ENCODE data around the gene NDE1.
"Not testable (repeated sequence)": the region's sequence is repeated elsewhere in the genome, so short reads cannot be mapped to it uniquely, and the experiment has no call there.

NDE1 gene

DNA sequence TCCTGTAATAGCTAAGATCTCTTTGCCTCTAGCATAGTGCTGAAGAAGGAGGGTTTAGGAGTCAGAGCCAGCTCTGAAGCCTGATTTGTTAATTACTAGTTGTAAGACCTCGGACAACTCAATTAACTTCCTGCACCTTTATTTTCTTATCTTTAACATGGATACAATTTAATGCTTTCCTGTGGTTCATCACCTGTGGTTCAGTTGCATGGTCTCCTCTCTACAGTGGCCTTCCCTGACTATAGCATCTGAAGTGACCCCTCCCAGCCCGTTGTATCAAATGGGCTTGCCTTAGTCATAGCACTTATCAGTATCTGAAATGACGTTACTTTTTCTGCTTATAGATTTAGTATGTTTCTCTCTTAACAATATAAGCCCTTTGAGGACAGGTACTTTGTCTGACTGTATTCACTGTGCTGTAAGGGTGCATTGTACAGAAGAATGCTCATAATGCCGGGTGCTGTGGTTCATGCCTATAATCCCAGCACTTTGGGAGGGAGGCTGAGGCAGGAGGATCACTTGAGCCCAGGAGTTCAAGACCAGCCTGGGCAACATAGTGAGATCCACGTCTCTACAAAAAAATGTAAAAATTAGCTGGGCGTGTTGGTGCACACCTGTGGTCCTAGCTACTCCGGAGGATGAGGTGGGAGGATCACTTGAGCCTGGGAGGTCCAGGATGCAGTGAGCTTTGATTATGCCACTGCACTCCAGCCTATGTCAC is 2.6 kb upstream of the NDE1 start:
- H3K4me3 ChIP-seq: no peak overlapping the region
- TF ChIP-seq, protein P1, sequence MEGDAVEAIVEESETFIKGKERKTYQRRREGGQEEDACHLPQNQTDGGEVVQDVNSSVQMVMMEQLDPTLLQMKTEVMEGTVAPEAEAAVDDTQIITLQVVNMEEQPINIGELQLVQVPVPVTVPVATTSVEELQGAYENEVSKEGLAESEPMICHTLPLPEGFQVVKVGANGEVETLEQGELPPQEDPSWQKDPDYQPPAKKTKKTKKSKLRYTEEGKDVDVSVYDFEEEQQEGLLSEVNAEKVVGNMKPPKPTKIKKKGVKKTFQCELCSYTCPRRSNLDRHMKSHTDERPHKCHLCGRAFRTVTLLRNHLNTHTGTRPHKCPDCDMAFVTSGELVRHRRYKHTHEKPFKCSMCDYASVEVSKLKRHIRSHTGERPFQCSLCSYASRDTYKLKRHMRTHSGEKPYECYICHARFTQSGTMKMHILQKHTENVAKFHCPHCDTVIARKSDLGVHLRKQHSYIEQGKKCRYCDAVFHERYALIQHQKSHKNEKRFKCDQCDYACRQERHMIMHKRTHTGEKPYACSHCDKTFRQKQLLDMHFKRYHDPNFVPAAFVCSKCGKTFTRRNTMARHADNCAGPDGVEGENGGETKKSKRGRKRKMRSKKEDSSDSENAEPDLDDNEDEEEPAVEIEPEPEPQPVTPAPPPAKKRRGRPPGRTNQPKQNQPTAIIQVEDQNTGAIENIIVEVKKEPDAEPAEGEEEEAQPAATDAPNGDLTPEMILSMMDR (IDR thresholded peaks at IDR 0.05): no peak
- no peak for DNase-seq (ENCODE audit: low spot score)
- H3K27ac ChIP-seq: no peak overlapping the region

DNA sequence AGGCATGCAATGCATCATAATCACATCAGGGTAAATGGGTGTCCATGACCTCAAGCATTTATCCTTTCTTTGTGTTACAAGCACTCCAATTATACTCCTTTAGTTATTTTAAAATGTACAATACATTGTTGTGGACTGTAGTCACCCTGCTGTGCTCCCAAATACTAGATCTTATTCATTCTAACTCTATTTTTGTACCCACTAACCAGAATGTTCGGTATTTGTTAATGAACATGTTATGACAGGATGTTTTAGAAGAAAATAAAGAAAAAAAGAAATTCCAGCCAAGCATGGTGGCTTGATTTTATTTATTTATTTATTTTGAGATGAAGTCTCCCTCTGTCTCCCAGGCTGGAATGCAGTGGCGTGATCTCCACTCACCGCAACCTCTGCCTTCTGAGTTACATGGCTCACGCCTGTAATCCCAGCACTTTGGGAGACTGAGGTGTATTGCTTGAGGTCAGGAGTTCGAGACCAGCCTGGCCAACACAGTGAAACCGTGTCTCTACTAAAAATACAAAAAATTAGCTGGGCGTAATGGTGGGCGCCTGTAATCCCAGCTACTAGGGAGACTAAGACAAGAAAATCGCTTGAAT is 1.8 kb upstream of the NDE1 start:
- Histone ChIP-seq H3K4me3 (no peak overlapping the region), H3K27ac (no peak overlapping the region)
- no peak for DNase-seq (ENCODE audit: low spot score)
- TF ChIP-seq, protein P1 (IDR thresholded peaks at IDR 0.05): no peak

DNA sequence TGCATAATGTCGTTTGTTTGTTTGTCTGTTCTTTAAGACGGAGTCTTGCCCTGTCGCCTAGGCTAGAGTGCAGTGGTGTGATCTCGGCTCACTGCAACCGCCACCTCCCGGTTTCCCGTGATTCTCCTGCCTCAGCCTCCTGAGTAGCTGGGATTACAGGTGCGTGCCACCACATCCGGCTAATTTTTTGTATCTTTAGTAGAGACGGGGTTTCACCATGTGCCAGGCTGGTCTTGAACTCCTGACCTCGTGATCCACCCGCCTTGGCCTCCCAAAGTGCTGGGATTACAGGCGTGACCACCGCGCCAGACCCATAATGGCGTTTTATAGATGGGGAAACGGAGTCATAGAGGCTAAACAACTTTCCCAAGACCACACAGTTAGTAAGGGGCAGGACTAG is 734 bp upstream of the NDE1 start:
- H3K4me3 ChIP-seq: peak overlapping the region; percentile 99
- peak overlapping the region; percentile 29 to 99 for H3K27ac ChIP-seq

DNA sequence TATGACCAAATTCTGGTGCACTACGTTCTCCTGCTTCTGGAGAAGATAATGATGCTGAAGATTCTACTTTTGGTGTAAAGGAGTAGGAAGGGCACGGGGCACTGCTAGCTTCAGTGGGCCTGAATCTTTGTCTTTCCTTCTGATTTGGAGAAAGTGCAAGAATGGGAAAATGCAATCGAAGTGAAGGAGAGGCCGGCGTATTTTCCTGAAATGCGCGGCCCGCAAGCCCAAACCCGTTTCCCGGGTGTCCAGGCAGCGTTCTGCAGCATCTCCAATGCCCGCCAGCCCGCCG is 372 bp upstream of the NDE1 start:
- H3K4me3 ChIP-seq: peak overlapping the region; percentile 99
- TF ChIP-seq, protein P1 (IDR thresholded peaks at IDR 0.05): no peak
- DNase-seq (ENCODE audit: low spot score): no peak
- H3K27ac ChIP-seq: peak overlapping the region; percentile 29 to 99

More for the DNA sequence above, 734 bp upstream of the NDE1 start:
- DNase-seq (ENCODE audit: low spot score): not testable (repeated sequence)

DNA sequence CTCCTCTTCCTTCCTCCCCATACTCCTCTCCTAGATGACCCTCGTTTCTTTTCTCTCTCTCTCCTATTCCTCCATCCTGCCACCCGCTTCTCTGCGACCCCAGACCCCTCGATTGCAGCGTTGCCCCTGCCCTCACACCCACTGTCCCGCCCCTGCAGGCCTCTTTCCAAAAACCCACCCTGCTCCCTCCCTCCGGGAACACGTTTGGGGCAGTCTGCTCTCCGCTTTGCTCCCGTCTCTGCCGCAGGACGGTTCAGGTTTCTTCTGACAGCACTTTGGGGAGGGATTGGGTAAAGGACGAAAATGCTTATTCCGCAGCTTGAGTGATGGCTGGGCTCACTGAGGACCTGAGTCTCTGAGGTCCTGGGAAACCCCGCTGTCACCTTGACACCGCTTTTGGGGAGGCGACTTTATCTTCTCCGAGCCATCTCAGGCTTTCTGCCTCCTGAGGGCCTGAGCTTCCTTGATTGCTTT is 690 bp downstream of the NDE1 start:
- DNase-seq (ENCODE audit: low spot score): peak; percentile 75
- Histone ChIP-seq H3K4me3 (peak overlapping the region; percentile 99), H3K27ac (peak overlapping the region; percentile 97 to 99)
- TF ChIP-seq, protein P1 (IDR thresholded peaks at IDR 0.05): no peak

DNA sequence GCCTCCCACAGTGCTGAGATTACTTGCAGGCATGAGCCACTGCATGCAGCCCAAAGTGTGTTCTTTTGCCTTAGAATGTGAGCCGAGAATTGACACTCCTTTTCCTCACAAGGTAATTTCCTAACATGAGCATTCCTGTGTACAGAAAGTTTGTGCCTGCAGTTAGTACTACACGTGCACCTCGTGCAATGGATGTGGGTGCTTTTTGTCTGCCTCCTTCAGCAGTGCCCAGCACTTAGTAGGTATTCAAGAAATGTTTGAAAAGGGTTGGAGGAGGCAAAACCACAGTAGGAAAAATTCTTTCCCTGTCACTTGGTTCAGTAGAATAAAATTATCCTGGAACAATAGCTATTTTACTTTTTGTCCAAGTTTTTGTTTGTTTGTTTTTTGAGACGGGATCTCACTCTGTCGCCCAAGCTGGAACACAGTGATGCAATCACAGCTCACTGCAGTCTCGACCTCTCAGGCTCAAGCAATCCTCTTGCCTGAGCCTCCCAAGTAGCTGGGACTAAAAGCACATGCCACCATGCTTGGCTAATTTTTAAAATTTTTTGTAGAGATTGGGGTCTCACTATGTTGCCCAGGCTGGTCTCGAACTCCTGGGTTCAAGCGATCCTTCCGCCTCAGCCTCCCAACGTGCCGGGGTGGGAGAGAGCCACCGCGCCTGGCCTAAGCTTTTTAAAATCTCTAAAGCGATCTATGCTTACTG is 2.4 kb downstream of the NDE1 start:
- H3K27ac ChIP-seq: peak overlapping the region in 1 of 2 donors; percentile 17
- TF ChIP-seq, protein P1 (IDR thresholded peaks at IDR 0.05): no peak
- H3K4me3 ChIP-seq: no peak overlapping the region
- DNase-seq (ENCODE audit: low spot score): no peak

DNA sequence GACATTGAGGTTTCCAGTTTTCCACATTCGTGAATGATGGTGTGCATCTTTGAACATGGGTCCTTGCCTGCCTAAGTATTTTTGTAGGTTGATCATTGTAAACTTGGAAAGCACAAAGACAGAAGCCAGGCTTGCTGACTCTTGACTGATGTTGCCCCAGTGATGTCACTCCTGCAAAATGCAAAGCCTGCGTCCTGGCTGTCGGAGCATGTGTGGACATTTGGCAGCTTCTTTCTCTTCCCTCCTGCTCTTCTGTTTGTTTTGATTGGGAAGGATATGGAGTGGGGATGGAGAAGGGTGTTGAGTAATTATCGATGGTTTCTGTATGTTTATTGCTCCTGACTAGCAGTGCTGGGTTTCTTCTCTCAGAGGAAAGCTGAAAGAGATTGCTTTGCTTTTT is 3.2 kb downstream of the NDE1 start:
- Histone ChIP-seq H3K4me3 (no peak overlapping the region), H3K27ac (no peak overlapping the region)
- TF ChIP-seq, protein P1 (IDR thresholded peaks at IDR 0.05): no peak
- DNase-seq (ENCODE audit: low spot score): no peak

All from coronary artery (tissue), 2 donors.